Measurements from ENCODE around the gene RNF11.
"Not testable (repeated sequence)": the region's sequence is repeated elsewhere in the genome, so short reads cannot be mapped to it uniquely, and the experiment has no call there.

Gene RNF11

GRCh38 chr1:51222809-51223208 lies 13.3 kb upstream of the RNF11 start:
- H3K4me3 ChIP-seq (ENCODE audit: low read length), result no peak overlapping the region
- no peak for DNase-seq (ENCODE audit: low read depth, low spot score)

- no peak for DNase-seq (ENCODE audit: low read depth, low spot score)
- no peak overlapping the region for H3K4me3 ChIP-seq (ENCODE audit: low read length)
These were observed 11.8 kb upstream of the RNF11 start for GRCh38 chr1:51224255-51224654.

GRCh38 chr1:51227231-51227960 lies 8.7 kb upstream of the RNF11 start:
- not testable (repeated sequence) for DNase-seq (ENCODE audit: low read depth, low spot score); H3K4me3 ChIP-seq (ENCODE audit: low read length)

- DNase-seq (ENCODE audit: low read depth, low spot score); H3K4me3 ChIP-seq (ENCODE audit: low read length): not testable (repeated sequence)
These were observed 7.6 kb upstream of the RNF11 start for GRCh38 chr1:51228471-51228870.

GRCh38 chr1:51230501-51231078 lies 5.5 kb upstream of the RNF11 start:
- DNase-seq (ENCODE audit: low read depth, low spot score), result no peak

GRCh38 chr1:51231120-51231519 lies 5.0 kb upstream of the RNF11 start:
- DNase-seq (ENCODE audit: low read depth, low spot score), result no peak
- H3K4me3 ChIP-seq (ENCODE audit: low read length), result no peak overlapping the region

More at GRCh38 chr1:51230501-51231078, 5.5 kb upstream of the RNF11 start:
- H3K4me3 ChIP-seq (ENCODE audit: low read length), result no peak overlapping the region

- DNase-seq (ENCODE audit: low read depth, low spot score), result no peak
- H3K4me3 ChIP-seq (ENCODE audit: low read length), result no peak overlapping the region
These were observed 4.2 kb upstream of the RNF11 start for GRCh38 chr1:51231896-51232295.

GRCh38 chr1:51234236-51234635 lies 1.8 kb upstream of the RNF11 start:
- not testable (repeated sequence) for H3K4me3 ChIP-seq (ENCODE audit: low read length); DNase-seq (ENCODE audit: low read depth, low spot score)

- H3K4me3 ChIP-seq (ENCODE audit: low read length), result no peak overlapping the region
- DNase-seq (ENCODE audit: low read depth, low spot score), result no peak
These were observed 1.2 kb upstream of the RNF11 start for GRCh38 chr1:51234721-51235425.

- peak overlapping the region; percentile 93 for H3K4me3 ChIP-seq (ENCODE audit: low read length)
- DNase-seq (ENCODE audit: low read depth, low spot score), result no peak
These were observed 668 bp downstream of the RNF11 start for GRCh38 chr1:51236531-51237350.

- DNase-seq (ENCODE audit: low read depth, low spot score), result no peak
- H3K4me3 ChIP-seq (ENCODE audit: low read length), result peak overlapping the region; percentile 93
These were observed 1.4 kb downstream of the RNF11 start for GRCh38 chr1:51237351-51238033.

- H3K4me3 ChIP-seq (ENCODE audit: low read length), result no peak overlapping the region
- no peak for DNase-seq (ENCODE audit: low read depth, low spot score)
These were observed 1.9 kb downstream of the RNF11 start for GRCh38 chr1:51238034-51238403.

- no peak for DNase-seq (ENCODE audit: low read depth, low spot score)
- H3K4me3 ChIP-seq (ENCODE audit: low read length), result no peak overlapping the region
These were observed 4.0 kb downstream of the RNF11 start for GRCh38 chr1:51240084-51240483.

- H3K4me3 ChIP-seq (ENCODE audit: low read length), result no peak overlapping the region
- DNase-seq (ENCODE audit: low read depth, low spot score), result no peak
These were observed 5.0 kb downstream of the RNF11 start for GRCh38 chr1:51241119-51241518.

GRCh38 chr1:51242546-51242945 lies 6.5 kb downstream of the RNF11 start:
- no peak overlapping the region for H3K4me3 ChIP-seq (ENCODE audit: low read length)
- DNase-seq (ENCODE audit: low read depth, low spot score), result no peak

GRCh38 chr1:51247022-51247421 lies 10.9 kb downstream of the RNF11 start:
- no peak overlapping the region for H3K4me3 ChIP-seq (ENCODE audit: low read length)
- no peak for DNase-seq (ENCODE audit: low read depth, low spot score)

GRCh38 chr1:51247499-51247898 lies 11.4 kb downstream of the RNF11 start:
- no peak overlapping the region for H3K4me3 ChIP-seq (ENCODE audit: low read length)
- no peak for DNase-seq (ENCODE audit: low read depth, low spot score)

GRCh38 chr1:51249445-51249844 lies 13.4 kb downstream of the RNF11 start:
- H3K4me3 ChIP-seq (ENCODE audit: low read length), result no peak overlapping the region
- DNase-seq (ENCODE audit: low read depth, low spot score), result no peak

GRCh38 chr1:51250729-51251128 lies 14.7 kb downstream of the RNF11 start:
- DNase-seq (ENCODE audit: low read depth, low spot score); H3K4me3 ChIP-seq (ENCODE audit: low read length): not testable (repeated sequence)

All from Jurkat, Clone E6-1 (cell line).